GM21723 (cell line): ENCODE data around the gene GPR162.

ENCODE experiments used
- ATAC-seq: cut with Tn5 transposase; IDR thresholded peaks from one replicate; pipeline ENCODE4 v1.9.1; 2021; ENCODE audit warnings: mild to moderate bottlenecking, moderate library complexity; ENCODE audit not compliant: unreplicated experiment

The GPR162 gene

GRCh38 chr12:6822426-6823135 lies 960 bp downstream of the GPR162 start:
- ATAC-seq, result no peak

GRCh38 chr12:6823182-6824084 lies 1.8 kb downstream of the GPR162 start:
- no peak for ATAC-seq

GRCh38 chr12:6824085-6824775 lies 2.6 kb downstream of the GPR162 start:
- ATAC-seq, result no peak

GRCh38 chr12:6824901-6825381 lies 3.3 kb downstream of the GPR162 start:
- ATAC-seq, result no peak

GRCh38 chr12:6825398-6826124 lies 3.9 kb downstream of the GPR162 start:
- no peak for ATAC-seq

GRCh38 chr12:6826125-6826733 lies 4.6 kb downstream of the GPR162 start:
- no peak for ATAC-seq

GRCh38 chr12:6826734-6827436 lies 5.3 kb downstream of the GPR162 start:
- ATAC-seq, result no peak

- ATAC-seq, result no peak
These were observed 5.9 kb downstream of the GPR162 start for GRCh38 chr12:6827437-6827911.

- ATAC-seq, result no peak
These were observed 6.6 kb downstream of the GPR162 start, which contains the start of gene P3H3 for GRCh38 chr12:6827982-6828780. TSS of gene P3H3 (plus strand) at chr12:6828407. CDS start at chr12:6828441, 34 bp downstream.

GRCh38 chr12:6828781-6829535 lies 7.3 kb downstream of the GPR162 start:
- ATAC-seq, result no peak

- ATAC-seq, result no peak
These were observed 8.1 kb downstream of the GPR162 start for GRCh38 chr12:6829536-6830220.

- ATAC-seq, result no peak
These were observed 8.8 kb downstream of the GPR162 start for GRCh38 chr12:6830286-6830890.

GRCh38 chr12:6830999-6831398 lies 9.4 kb downstream of the GPR162 start:
- ATAC-seq, result no peak

GRCh38 chr12:6831450-6831995 lies 9.9 kb downstream of the GPR162 start:
- no peak for ATAC-seq

GRCh38 chr12:6832125-6832524 lies 10.5 kb downstream of the GPR162 start:
- ATAC-seq, result no peak

- ATAC-seq, result no peak
These were observed 11.7 kb downstream of the GPR162 start for GRCh38 chr12:6833189-6833890.
